PC-3 (cell line): ENCODE measurements around the gene NGF.

Source experiments
- CTCF ChIP-seq: fragments of 300-600 bp; sonication (generic); conservative IDR thresholded peaks from 2 replicates; pipeline ENCODE4 v1.5.1; 2017; ENCODE audit warnings: antibody characterized with exemption, low read depth, mild to moderate bottlenecking, low read length
- EZH2 ChIP-seq: fragments of 300-600 bp; sonication (generic); IDR thresholded peaks from one replicate; pipeline ENCODE4 v1.6.1; 2017; ENCODE audit warnings: antibody characterized with exemption, mild to moderate bottlenecking, low read length; ENCODE audit not compliant: unreplicated experiment
- EZH2phosphoT487 ChIP-seq: fragments of 300-600 bp; sonication (generic); IDR thresholded peaks from 2 replicates; pipeline ENCODE4 v1.6.1; 2018; ENCODE audit warnings: mild to moderate bottlenecking, antibody characterized with exemption, low read length, borderline replicate concordance

- TF ChIP-seq CTCF (no peak), EZH2phosphoT487 (no peak), EZH2 (no peak)
Observed at GRCh38 chr1:115351143-115351542, 13.1 kb upstream of the NGF start.
